GM20000 (cell line): Measurements from ENCODE around the gene SSPN.

Source experiments
- DNase-seq: peaks from one replicate; pipeline ENCODE4 v3.0.0; 2012; ENCODE audit warnings: low spot score
- CTCF ChIP-seq: IDR thresholded peaks from 2 replicates; pipeline ENCODE4 v1.5.1; 2012; ENCODE audit warnings: mild to moderate bottlenecking, control low read depth; ENCODE audit errors: extremely low read depth, missing control alignments

Gene SSPN

GRCh38 chr12:26278666-26279065 is 83.3 kb downstream of the SSPN start:
- no peak for DNase-seq
- TF ChIP-seq CTCF, result no peak

GRCh38 chr12:26279091-26279490 is 83.7 kb downstream of the SSPN start:
- no peak for DNase-seq
- no peak for TF ChIP-seq CTCF

GRCh38 chr12:26279908-26280307 is 84.5 kb downstream of the SSPN start:
- DNase-seq, result no peak
- no peak for TF ChIP-seq CTCF

GRCh38 chr12:26280869-26281268 is 85.5 kb downstream of the SSPN start:
- no peak for TF ChIP-seq CTCF

GRCh38 chr12:26281320-26281719 is 85.9 kb downstream of the SSPN start:
- TF ChIP-seq CTCF, result no peak
- DNase-seq, result no peak

More at GRCh38 chr12:26280869-26281268, 85.5 kb downstream of the SSPN start:
- DNase-seq, result no peak

GRCh38 chr12:26282339-26282940 is 87.1 kb downstream of the SSPN start:
- DNase-seq, result no peak
- TF ChIP-seq CTCF, result no peak

- DNase-seq, result no peak
- no peak for TF ChIP-seq CTCF
These were observed 87.7 kb downstream of the SSPN start for GRCh38 chr12:26283046-26283445.
